HG02763 (cell line): ENCODE measurements around the gene SMIM10.
"Not testable (repeated sequence)": the region's sequence is repeated elsewhere in the genome, so short reads cannot be mapped to it uniquely, and the experiment has no call there.

Experiments
- ATAC-seq: cut with Tn5 transposase; IDR thresholded peaks from one replicate; pipeline ENCODE4 v1.9.1; 2021; ENCODE audit warnings: mild to moderate bottlenecking, moderate library complexity; ENCODE audit not compliant: unreplicated experiment

SMIM10 gene

DNA sequence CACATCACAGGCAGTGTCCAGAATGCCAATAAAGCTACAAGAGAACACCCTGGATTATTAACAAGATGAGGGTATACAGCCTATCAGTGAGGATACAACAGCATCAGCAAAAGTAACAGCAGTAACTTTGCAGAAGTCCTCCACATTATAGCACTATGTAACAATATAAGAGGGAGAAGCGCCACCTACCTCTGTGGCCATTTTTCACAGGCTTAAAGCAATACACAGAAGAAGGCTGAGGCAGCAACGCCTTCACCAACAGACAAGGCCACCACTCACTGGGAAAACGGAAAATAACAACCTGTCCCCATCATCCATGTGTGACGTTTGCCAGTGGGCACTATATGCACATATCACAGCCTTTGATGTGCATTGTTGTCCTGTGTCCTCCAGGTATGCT is 19.0 kb downstream of the SMIM10 start:
- ATAC-seq: no peak

DNA sequence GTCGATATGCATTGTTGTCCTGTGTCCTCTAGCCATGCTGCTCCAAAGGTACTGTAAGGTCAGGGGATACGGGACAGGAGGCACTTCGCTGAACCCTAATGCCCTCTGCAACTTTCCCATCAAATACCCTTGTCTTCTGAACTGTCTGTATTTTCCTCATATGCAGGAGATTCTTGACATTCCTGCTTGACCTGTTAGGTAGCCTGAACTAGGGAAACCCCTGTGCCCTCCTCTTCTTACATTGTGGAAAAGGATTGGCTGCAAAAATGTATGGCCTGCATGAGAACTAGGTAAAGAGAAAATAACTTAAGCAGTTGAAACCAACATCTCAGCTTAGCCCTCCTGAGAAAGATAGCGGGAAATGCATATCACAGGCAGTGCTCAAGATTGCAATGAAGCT is 20.1 kb downstream of the SMIM10 start:
- ATAC-seq: no peak

DNA sequence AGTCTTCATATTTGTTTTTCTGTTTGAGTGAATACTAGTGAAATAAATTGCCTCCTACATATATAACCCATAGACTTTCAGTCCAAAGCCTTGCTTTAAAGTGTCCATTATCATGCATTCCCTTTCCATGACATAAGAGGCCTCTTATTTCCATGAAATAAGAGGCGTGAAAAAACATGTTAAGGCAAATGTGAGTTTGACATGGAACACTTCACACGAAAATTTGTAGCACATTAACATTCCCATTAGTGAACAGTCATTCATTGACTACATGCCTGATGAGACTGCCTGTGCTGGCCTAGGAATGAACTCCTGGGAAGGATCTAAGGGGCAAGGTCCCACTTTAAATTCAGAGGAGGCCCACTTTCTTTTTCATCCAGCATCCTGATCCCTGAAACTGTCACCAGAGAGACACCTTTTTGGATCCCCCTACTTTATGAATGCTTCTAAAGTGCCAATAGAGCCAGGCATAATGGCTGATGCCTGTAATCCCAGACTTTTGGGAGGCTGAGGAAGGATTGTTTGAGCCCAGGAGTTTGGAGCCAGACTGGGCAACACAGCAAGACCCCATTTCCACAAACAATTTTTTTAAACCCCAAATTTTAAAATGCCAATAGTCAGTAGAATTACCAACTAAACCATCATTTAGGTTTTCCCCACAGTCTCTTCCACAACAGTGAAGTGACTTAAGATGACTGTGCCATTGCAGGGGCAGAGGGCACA is 24.9 kb downstream of the SMIM10 start:
- ATAC-seq: no peak

DNA sequence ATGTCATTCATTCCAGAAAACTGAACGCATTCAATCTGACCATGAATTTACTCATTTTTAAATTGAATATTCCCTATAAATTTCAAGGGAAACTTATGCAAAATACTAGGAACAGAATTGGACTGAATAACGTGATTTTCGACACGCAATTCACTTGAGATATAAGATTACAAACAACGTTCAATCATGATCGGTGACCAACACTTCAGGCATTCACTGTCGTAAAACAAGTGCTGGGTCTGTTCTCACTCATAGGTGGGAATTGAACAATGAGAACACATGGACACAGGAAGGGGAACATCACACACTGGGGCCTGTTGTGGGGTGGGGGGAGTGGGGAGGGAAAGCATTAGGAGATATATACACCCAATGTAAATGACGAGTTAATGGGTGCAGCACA is 29.1 kb downstream of the SMIM10 start:
- ATAC-seq: not testable (repeated sequence)

DNA sequence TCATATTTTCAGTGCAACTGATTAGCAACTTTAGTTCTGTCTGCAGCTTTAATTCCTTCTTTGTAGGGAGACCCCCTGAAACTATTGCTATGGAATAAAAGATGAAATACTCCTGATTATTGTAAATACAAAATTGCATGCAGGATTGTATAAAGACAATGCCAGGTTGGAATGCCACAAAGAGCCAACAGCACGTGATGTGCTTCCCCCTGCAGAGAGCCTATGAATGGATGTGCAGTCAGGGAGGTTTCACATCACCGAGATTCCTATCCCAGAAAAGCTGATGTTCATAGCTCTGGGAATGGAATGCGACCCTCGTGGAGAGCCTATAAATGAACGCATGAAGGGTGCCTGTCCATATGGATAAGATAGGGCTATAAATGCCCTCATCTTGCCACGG is 33.0 kb downstream of the SMIM10 start:
- ATAC-seq: not testable (repeated sequence)

DNA sequence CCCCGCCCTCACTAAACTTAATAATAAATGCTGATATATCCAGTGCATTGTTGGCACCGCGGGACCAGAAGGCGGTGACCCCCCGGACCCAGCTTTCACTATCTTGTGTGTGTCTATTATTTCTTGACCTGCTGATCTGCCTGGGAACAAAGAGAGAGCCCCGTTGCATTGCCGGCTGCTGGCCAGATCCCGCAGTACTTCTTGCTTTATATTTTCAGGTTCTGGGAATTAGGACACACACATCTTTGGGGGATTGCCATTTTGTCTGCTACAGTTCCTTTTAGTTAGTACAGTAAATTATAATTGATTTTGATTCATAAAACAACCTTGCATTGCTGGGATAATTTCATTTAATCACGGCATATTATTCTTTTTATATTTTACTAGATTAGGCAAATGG is 33.7 kb downstream of the SMIM10 start:
- no peak for ATAC-seq

DNA sequence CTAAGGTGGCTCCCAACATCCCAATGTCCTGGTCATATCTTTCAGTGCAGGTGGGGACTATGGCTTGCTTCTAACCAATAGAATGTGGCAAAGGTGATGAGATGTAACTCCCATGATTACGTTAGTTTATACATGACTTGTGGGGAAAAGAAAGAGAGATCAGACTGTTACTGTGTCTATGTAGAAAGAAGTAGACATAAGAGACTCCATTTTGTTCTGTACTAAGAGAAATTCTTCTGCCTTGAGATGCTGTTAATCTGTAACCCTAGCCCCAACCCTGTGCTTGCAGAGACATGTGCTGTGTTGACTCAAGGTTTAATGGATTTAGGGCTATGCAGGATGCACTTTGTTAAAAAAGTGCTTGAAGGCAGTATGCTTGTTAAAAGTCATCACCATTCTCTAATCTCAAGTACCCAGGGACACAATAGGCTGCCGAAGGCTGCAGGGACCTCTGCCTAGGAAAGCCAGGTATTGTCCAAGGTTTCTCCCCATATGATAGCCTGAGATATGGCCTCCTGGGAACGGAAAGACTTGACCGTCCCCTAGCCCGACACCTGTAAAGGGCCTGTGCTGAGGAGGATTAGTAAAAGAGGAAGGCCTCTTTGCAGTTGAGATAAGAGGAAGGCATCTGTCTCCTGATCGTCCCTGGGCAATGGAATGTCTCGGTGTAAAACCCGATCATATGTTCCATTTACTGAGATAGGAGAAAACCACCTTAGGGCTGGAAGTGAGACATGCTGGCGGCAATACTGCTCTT is 39.6 kb downstream of the SMIM10 start:
- ATAC-seq: not testable (repeated sequence)

DNA sequence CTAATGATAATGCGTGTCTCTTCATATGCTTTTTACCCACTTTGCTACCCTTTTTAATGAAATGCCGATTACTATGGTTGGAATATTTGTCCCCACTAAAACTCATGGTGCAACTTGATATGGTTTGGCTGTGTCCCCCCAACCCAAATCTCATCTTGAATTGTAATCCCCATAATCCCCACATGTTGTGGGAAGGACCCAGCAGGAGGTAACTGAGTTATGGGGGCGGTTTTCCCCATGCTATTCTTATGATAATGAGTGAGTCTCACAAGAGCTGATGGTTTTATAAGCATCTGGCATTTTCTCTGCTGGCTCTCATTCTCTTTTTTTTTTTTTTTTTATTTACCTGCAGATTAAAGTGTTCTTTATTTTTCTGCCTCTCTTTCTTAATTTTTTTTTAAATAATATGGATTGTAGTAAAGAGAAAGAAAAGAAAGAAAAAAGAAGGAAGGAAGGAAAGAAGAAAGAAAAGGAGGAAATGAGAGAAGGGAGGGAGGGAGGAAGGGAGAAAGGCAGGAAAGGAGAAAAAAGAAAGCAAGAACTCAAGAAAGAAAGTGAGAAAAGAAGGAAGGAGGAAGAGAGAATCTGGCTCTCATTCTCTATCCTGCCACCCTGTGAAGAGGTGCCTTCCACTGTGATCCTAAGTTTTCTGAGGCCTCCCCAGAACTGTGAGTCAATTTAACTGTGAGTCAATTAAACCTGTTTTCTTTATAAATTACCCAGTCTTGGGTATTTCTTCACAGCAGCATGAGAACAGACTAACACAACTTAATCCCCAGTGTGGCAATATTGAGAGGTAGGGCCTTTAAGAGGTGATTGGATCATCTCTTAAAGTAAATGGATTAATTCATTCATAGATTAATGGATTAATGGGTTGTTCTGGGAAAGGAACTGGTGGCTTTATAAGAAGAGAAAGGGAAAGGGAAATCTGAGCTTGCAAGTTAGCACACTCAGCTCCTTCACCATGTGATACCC is 50.6 kb downstream of the SMIM10 start:
- ATAC-seq: not testable (repeated sequence)
